OCI-LY1 (cell line): ENCODE results near the gene DMAP1.

ENCODE experiments used
- EZH2 ChIP-seq: fragments of 200-600 bp; sonication (generic), shearing (Covaris generic); IDR thresholded peaks from 2 replicates; pipeline ENCODE4 v1.8.0; 2017; ENCODE audit warnings: borderline replicate concordance, mixed run types, mild to moderate bottlenecking, antibody characterized with exemption, low read length, moderate library complexity, mixed read lengths
- TF ChIP-seq, protein P1 (sequence below): fragments of 200-600 bp; sonication (generic), shearing (Covaris generic); IDR thresholded peaks from 2 replicates; pipeline ENCODE4 v1.5.1; 2017; ENCODE audit warnings: mild to moderate bottlenecking, antibody characterized with exemption, low read length, moderate library complexity, mixed read lengths

DNA sequence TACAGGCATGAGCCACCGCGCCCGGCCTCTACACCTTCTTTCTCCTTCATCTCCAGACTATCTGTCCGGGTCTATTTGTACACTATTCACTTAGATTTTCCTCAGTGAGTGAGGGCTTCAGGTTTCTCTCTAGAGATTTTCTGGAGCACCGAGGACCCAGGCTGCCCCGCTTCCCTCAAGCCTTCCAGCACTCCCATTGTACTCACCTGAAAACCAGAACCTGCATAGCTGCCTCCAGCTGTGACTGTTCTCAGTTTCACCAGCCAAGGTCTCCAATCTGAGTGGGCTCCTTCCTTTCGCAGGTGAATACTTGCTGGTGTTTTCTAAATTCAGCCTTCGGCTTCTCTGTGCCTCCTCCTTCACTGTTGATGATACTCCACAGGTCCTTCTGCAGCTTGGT lies 12.9 kb upstream of the DMAP1 start:
- no peak for TF ChIP-seq EZH2
- TF ChIP-seq, protein P1, sequence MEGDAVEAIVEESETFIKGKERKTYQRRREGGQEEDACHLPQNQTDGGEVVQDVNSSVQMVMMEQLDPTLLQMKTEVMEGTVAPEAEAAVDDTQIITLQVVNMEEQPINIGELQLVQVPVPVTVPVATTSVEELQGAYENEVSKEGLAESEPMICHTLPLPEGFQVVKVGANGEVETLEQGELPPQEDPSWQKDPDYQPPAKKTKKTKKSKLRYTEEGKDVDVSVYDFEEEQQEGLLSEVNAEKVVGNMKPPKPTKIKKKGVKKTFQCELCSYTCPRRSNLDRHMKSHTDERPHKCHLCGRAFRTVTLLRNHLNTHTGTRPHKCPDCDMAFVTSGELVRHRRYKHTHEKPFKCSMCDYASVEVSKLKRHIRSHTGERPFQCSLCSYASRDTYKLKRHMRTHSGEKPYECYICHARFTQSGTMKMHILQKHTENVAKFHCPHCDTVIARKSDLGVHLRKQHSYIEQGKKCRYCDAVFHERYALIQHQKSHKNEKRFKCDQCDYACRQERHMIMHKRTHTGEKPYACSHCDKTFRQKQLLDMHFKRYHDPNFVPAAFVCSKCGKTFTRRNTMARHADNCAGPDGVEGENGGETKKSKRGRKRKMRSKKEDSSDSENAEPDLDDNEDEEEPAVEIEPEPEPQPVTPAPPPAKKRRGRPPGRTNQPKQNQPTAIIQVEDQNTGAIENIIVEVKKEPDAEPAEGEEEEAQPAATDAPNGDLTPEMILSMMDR: no peak
